ENCODE measurements around the gene FANK1. TPM values are rescaled to one million over a fixed set of nuclear protein-coding genes. Genes with fewer than 3 reads are reported as not detected.
"Not testable (repeated sequence)": the region's sequence is repeated elsewhere in the genome, so short reads cannot be mapped to it uniquely, and the experiment has no call there.

FANK1 gene, protein sequence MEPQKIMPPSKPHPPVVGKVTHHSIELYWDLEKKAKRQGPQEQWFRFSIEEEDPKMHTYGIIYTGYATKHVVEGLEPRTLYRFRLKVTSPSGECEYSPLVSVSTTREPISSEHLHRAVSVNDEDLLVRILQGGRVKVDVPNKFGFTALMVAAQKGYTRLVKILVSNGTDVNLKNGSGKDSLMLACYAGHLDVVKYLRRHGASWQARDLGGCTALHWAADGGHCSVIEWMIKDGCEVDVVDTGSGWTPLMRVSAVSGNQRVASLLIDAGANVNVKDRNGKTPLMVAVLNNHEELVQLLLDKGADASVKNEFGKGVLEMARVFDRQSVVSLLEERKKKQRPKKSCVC
- 1 to 10 TPM in 4 of 5 donors, not detected in 1; 1.3 to 3.3 (median 2.2) TPM for total RNA-seq
- total RNA-seq (2013), result 3.5 TPM
- 0.27 to 7.2 (median 2.1) reads per million in 29 experiments for total RNA-seq

DNA sequence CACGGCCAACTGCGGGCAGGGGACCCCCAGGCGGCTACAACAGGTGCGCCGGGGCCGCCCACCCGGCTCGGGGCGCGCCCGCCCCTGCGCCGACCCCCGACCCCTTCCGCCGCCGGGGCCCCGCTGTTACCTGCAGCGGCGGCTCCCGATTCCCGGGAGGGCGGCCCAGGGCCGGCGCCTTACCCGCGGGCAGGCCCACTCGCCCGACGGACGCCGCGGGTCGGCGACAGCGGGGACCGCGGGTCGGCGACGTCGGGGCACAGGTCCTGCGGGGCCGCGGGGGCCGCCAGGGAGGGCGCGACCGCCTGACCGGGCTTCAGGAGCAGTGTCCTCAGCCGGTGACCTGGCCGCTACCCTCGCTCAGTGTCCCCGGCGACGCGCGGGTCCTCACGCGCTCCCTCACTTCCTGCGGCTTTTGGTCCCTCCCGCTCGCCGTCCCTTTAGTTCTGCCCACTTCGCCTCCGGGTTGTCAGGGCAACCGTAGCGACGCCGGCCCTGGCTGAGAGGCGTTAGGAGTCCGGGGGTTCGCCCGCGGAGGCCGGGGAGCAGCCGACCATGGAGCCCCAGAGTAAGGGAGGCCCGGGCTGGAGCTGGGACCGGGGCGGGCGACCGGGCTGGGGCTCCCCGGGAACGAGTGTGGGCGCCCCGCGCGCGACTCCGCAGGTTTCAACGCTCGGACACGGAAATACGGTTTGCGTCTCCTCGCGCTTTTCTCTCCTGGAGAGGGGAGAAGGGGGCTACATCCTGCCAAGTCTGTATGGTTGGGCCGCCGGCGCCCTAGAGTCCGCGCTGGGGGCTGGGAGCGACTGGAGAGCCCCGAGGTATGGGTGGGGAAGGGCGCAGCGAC is at the start of gene FANK1:
Gene FANK1 (plus strand): TSS at position 477 of the 847 bp plus-strand sequence. CDS start 79 bp downstream, at position 556.
- H3K4me3 Mint-ChIP-seq, result peak within 1 kb of the TSS; percentile 85 to 90 (median 86)
- H3K27ac ChIP-seq (ENCODE audit: low read length); H3K36me3 Mint-ChIP-seq; H3K27me3 ChIP-seq (replicated peaks in 1 of 2; ENCODE audit: control insufficient read depth in 2 of 2, extremely low read depth in 1 of 2, insufficient read depth in 2 of 2, low read length in 1 of 2); H3K9me3 ChIP-seq; H3K36me3 ChIP-seq (ENCODE audit: control insufficient read depth in 2 of 2, extremely low read depth in 1 of 2, insufficient read depth in 1 of 2, low read length in 1 of 2); POLR2A ChIA-PET; CTCF ChIA-PET; H3K9me3 Mint-ChIP-seq; H3K4me1 ChIP-seq (ENCODE audit: control insufficient read depth in 1 of 2, extremely low read depth in 1 of 2, insufficient read depth in 2 of 2, low read length in 2 of 2): not testable (repeated sequence)
- H3K27me3 Mint-ChIP-seq, result peaks cover 6 to 20% of the 10 kb centered on the region in 2 donors
- peak within 1 kb of the TSS; percentile 17 to 53 for H3K27ac Mint-ChIP-seq
- H3K4me1 Mint-ChIP-seq, result peaks cover 18 to 29% (median 22%) of the 10 kb centered on the region in 3 donors
- DNase-seq, result peak; percentile 41 to 79 (median 63)
- ATAC-seq (replicated peaks in 1 of 4), result peak; percentile 77 to 84 (median 81)
- peak within 1 kb of the TSS; percentile 59 to 75 for H3K4me3 ChIP-seq (ENCODE audit: control insufficient read depth in 1 of 2, extremely low read depth in 1 of 2, low read length in 1 of 2)
- 18% methylated on average over 97 of the region's 106 CpGs for WGBS (ENCODE audit: insufficient coverage)

GRCh38 chr10:125846894-125847293 is 49.5 kb upstream of the FANK1 start:
- no peak overlapping the region for H3K27ac ChIP-seq (ENCODE audit: low read length)
- ChIA-PET CTCF (no interaction called here), POLR2A (no interaction called here)
- H3K4me3 Mint-ChIP-seq, result no peak overlapping the region
- no peak overlapping the region for H3K27ac Mint-ChIP-seq
- WGBS (ENCODE audit: insufficient coverage), result no CpG with 5 or more reads among the region's 3 CpGs
- DNase-seq, result no peak
- no peaks in the 10 kb centered on the region for H3K9me3 Mint-ChIP-seq
- no peaks in the 10 kb centered on the region for H3K27me3 Mint-ChIP-seq
- H3K27me3 ChIP-seq (replicated peaks in 1 of 2; ENCODE audit: control insufficient read depth in 2 of 2, extremely low read depth in 1 of 2, insufficient read depth in 2 of 2, low read length in 1 of 2), result no peaks in the 10 kb centered on the region
- H3K4me3 ChIP-seq (ENCODE audit: control insufficient read depth in 1 of 2, extremely low read depth in 1 of 2, low read length in 1 of 2), result no peak overlapping the region
- peaks cover 0 to 4% of the 10 kb centered on the region in 2 donors for H3K36me3 ChIP-seq (ENCODE audit: control insufficient read depth in 2 of 2, extremely low read depth in 1 of 2, insufficient read depth in 1 of 2, low read length in 1 of 2)
- H3K4me1 ChIP-seq (ENCODE audit: control insufficient read depth in 1 of 2, extremely low read depth in 1 of 2, insufficient read depth in 2 of 2, low read length in 2 of 2), result no peaks in the 10 kb centered on the region
- no peaks in the 10 kb centered on the region for H3K9me3 ChIP-seq
- H3K36me3 Mint-ChIP-seq, result peaks cover 30% of the 10 kb centered on the region
- ATAC-seq (replicated peaks in 1 of 4), result no peak
- H3K4me1 Mint-ChIP-seq, result no peaks in the 10 kb centered on the region

DNA sequence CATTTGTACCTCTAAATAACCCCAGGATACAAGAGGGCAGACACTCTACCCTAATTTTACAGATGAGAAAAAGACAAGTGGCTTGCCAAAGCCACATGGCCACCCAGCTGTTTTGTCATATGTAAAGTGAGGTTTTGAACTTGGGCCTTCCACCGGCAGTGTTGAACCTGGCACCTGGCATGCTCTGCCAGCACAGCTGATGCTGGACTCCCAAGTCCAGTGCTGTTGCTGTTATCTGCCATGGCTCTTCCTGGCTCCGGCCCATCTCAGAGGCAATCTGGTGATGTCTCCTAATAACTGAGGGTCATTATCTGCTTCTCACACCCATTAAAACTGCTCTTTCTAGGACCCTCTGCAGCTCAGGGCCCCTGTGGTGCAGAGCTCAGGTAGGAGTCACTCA is 48.0 kb upstream of the FANK1 start:
- Histone ChIP-seq H3K4me1 (ENCODE audit: control insufficient read depth in 1 of 2, extremely low read depth in 1 of 2, insufficient read depth in 2 of 2, low read length in 2 of 2) (no peaks in the 10 kb centered on the region), H3K27me3 (replicated peaks in 1 of 2; ENCODE audit: control insufficient read depth in 2 of 2, extremely low read depth in 1 of 2, insufficient read depth in 2 of 2, low read length in 1 of 2) (no peaks in the 10 kb centered on the region), H3K4me3 (ENCODE audit: control insufficient read depth in 1 of 2, extremely low read depth in 1 of 2, low read length in 1 of 2) (no peak overlapping the region), H3K36me3 (ENCODE audit: control insufficient read depth in 2 of 2, extremely low read depth in 1 of 2, insufficient read depth in 1 of 2, low read length in 1 of 2) (peaks cover 0 to 6% of the 10 kb centered on the region in 2 donors), H3K27ac (ENCODE audit: low read length) (no peak overlapping the region), H3K9me3 (no peaks in the 10 kb centered on the region)
- WGBS (ENCODE audit: insufficient coverage), result 96% methylated on average over 2 of the region's 2 CpGs
- Mint-ChIP-seq H3K4me1 (no peaks in the 10 kb centered on the region), H3K4me3 (no peak overlapping the region), H3K36me3 (peaks cover 40% of the 10 kb centered on the region), H3K27me3 (no peaks in the 10 kb centered on the region), H3K9me3 (no peaks in the 10 kb centered on the region), H3K27ac (no peak overlapping the region)
- no peak for ATAC-seq (replicated peaks in 1 of 4)
- no peak for DNase-seq
- POLR2A ChIA-PET, result no interaction called here
- CTCF ChIA-PET, result no interaction called here

DNA sequence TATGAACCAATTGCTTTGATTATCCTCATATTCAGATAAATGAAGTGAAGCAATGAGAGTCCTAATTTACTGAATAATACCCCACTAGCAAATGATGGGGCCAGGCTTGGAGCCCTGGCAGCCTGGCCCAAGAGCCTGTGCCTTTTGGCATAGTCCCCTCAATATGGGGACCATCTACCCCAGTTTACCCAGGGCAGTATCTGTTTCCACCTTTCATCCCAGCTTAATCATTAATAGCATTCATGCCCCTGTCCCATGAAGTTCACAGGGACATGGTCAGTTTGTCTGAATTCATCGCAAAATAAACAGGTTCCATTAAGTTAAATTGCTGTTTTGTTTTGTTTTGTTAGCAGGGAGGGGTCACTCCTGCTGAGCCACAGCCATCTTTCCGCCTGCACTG is 47.5 kb upstream of the FANK1 start:
- H3K36me3 ChIP-seq (ENCODE audit: control insufficient read depth in 2 of 2, extremely low read depth in 1 of 2, insufficient read depth in 1 of 2, low read length in 1 of 2), result peaks cover 0 to 6% of the 10 kb centered on the region in 2 donors
- Mint-ChIP-seq H3K27ac (no peak overlapping the region), H3K4me1 (no peaks in the 10 kb centered on the region), H3K4me3 (no peak overlapping the region), H3K9me3 (no peaks in the 10 kb centered on the region), H3K27me3 (no peaks in the 10 kb centered on the region), H3K36me3 (peaks cover 45% of the 10 kb centered on the region)
- H3K27me3 ChIP-seq (replicated peaks in 1 of 2; ENCODE audit: control insufficient read depth in 2 of 2, extremely low read depth in 1 of 2, insufficient read depth in 2 of 2, low read length in 1 of 2), result no peaks in the 10 kb centered on the region
- no peak overlapping the region for H3K27ac ChIP-seq (ENCODE audit: low read length)
- ChIA-PET CTCF (no interaction called here), POLR2A (no interaction called here)
- H3K4me1 ChIP-seq (ENCODE audit: control insufficient read depth in 1 of 2, extremely low read depth in 1 of 2, insufficient read depth in 2 of 2, low read length in 2 of 2), result no peaks in the 10 kb centered on the region
- no peak for ATAC-seq (replicated peaks in 1 of 4)
- DNase-seq, result no peak
- no peaks in the 10 kb centered on the region for H3K9me3 ChIP-seq
- H3K4me3 ChIP-seq (ENCODE audit: control insufficient read depth in 1 of 2, extremely low read depth in 1 of 2, low read length in 1 of 2), result no peak overlapping the region
- WGBS (ENCODE audit: insufficient coverage), result 94% methylated on average over 2 of the region's 2 CpGs

- no peaks in the 10 kb centered on the region for H3K4me1 ChIP-seq (ENCODE audit: control insufficient read depth in 1 of 2, extremely low read depth in 1 of 2, insufficient read depth in 2 of 2, low read length in 2 of 2)
- H3K4me3 Mint-ChIP-seq, result no peak overlapping the region
- peaks cover 48% of the 10 kb centered on the region for H3K36me3 Mint-ChIP-seq
- H3K9me3 Mint-ChIP-seq, result no peaks in the 10 kb centered on the region
- ATAC-seq (replicated peaks in 1 of 4) (no peak), DNase-seq (no peak)
- H3K9me3 ChIP-seq, result no peaks in the 10 kb centered on the region
- H3K4me1 Mint-ChIP-seq, result no peaks in the 10 kb centered on the region
- no CpG with 5 or more reads among the region's 7 CpGs for WGBS (ENCODE audit: insufficient coverage)
- CTCF ChIA-PET, result no interaction called here
- H3K4me3 ChIP-seq (ENCODE audit: control insufficient read depth in 1 of 2, extremely low read depth in 1 of 2, low read length in 1 of 2), result no peak overlapping the region
- H3K27me3 ChIP-seq (replicated peaks in 1 of 2; ENCODE audit: control insufficient read depth in 2 of 2, extremely low read depth in 1 of 2, insufficient read depth in 2 of 2, low read length in 1 of 2), result no peaks in the 10 kb centered on the region
- H3K27ac ChIP-seq (ENCODE audit: low read length), result no peak overlapping the region
- no peak overlapping the region for H3K27ac Mint-ChIP-seq
- H3K36me3 ChIP-seq (ENCODE audit: control insufficient read depth in 2 of 2, extremely low read depth in 1 of 2, insufficient read depth in 1 of 2, low read length in 1 of 2), result peaks cover 0 to 6% of the 10 kb centered on the region in 2 donors
- POLR2A ChIA-PET, result no interaction called here
- H3K27me3 Mint-ChIP-seq, result no peaks in the 10 kb centered on the region
These were observed 46.9 kb upstream of the FANK1 start for GRCh38 chr10:125849448-125849847.

DNA sequence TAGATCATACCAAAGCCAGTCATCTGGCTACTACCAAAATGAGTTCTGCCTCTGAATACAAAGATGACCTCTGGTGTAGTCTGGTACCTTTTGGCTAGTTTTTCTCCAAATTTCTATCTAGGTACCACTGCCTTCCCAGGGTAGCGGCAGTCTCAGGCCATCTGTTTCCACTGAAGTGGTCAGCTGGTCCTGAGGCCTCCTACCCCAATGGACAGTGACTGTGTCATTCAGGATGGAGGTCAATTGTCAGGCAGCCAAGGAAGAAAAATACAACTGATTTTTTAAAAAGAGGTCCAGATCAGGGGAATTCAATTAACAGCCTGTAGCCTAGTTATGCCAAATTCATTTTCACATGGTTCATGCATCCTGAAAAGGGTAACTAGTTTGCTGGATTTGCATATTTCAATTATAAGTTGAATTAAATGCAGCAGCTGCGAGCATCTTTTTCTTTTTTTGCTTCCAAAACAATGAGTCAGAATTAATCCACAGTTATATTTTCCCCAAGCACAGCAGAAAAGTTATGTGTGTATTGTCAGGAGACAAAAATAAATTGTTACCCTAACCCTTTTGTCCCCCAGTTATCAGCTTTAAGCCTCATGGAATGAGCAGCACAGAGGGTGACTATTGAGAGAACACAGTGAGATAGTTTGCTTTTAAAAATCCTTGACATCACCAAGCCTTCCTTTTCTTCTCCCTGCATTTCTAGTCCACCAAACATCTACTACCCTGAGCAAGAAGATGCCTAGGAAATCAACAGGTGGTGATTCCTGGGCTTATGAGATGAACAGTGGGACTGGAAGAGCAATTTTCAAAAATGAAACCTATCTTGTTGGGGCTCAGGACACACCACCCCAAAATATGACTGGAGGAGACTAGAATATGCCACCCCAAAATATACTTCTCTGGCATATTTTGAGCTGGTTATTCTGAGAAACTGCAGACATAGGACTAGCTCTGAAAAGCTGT is 45.3 kb upstream of the FANK1 start:
- Mint-ChIP-seq H3K27ac (no peak overlapping the region), H3K9me3 (no peaks in the 10 kb centered on the region), H3K4me1 (no peaks in the 10 kb centered on the region), H3K27me3 (no peaks in the 10 kb centered on the region), H3K36me3 (peaks cover 46% of the 10 kb centered on the region), H3K4me3 (no peak overlapping the region)
- ATAC-seq (replicated peaks in 1 of 4), result no peak
- WGBS (ENCODE audit: insufficient coverage), result no CpG with 5 or more reads among the region's 2 CpGs
- DNase-seq, result no peak
- ChIA-PET POLR2A (no interaction called here), CTCF (interaction anchor here in 1 of 2 donors (0.7 kb wide), 1 partner anchor 35 kb away, joined by 6 read pairs; no protein-coding TSS in a partner anchor)
- H3K9me3 ChIP-seq, result no peaks in the 10 kb centered on the region
- H3K36me3 ChIP-seq (ENCODE audit: control insufficient read depth in 2 of 2, extremely low read depth in 1 of 2, insufficient read depth in 1 of 2, low read length in 1 of 2), result peaks cover 0 to 6% of the 10 kb centered on the region in 2 donors
- H3K4me1 ChIP-seq (ENCODE audit: control insufficient read depth in 1 of 2, extremely low read depth in 1 of 2, insufficient read depth in 2 of 2, low read length in 2 of 2), result no peaks in the 10 kb centered on the region
- H3K27ac ChIP-seq (ENCODE audit: low read length), result no peak overlapping the region
- H3K4me3 ChIP-seq (ENCODE audit: control insufficient read depth in 1 of 2, extremely low read depth in 1 of 2, low read length in 1 of 2), result no peak overlapping the region
- H3K27me3 ChIP-seq (replicated peaks in 1 of 2; ENCODE audit: control insufficient read depth in 2 of 2, extremely low read depth in 1 of 2, insufficient read depth in 2 of 2, low read length in 1 of 2), result no peaks in the 10 kb centered on the region

Measured in T-cell (primary cell).